B cell (primary cell): Measurements from ENCODE around the gene DTNBP1.

Experiments
- EZH2 ChIP-seq: IDR thresholded peaks from 2 replicates; pipeline ENCODE4 v1.6.1; 2012; ENCODE audit warnings: borderline replicate concordance, low read depth, mild to moderate bottlenecking, moderate library complexity, low read length; ENCODE audit not compliant: insufficient read depth, poor library complexity, severe bottlenecking
- TF ChIP-seq, protein P1 (sequence below): fragments of 200-600 bp; IDR thresholded peaks from one replicate; pipeline ENCODE4 v1.8.0; 2022; ENCODE audit warnings: antibody characterized with exemption, mild to moderate bottlenecking

DNA sequence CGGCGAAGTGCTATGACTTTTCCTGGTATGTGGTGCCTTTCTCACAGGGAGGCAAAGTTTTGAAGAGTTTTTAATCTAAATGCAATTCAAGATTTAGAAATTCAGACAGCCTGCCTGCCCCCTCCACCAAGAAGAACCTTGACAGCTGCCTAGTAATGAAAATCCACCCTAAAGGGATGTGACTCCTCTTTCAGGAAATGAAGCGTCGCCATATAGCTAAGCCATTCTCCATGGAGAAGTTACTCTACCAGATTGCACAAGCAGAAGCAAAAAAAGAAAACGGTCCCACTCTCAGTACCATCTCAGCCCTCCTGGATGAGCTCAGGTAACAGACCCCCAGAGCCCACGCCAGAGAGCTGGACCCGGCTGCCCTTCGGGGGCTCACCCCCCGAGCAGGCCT is 150.1 kb downstream of the DTNBP1 start:
- TF ChIP-seq, protein P1, sequence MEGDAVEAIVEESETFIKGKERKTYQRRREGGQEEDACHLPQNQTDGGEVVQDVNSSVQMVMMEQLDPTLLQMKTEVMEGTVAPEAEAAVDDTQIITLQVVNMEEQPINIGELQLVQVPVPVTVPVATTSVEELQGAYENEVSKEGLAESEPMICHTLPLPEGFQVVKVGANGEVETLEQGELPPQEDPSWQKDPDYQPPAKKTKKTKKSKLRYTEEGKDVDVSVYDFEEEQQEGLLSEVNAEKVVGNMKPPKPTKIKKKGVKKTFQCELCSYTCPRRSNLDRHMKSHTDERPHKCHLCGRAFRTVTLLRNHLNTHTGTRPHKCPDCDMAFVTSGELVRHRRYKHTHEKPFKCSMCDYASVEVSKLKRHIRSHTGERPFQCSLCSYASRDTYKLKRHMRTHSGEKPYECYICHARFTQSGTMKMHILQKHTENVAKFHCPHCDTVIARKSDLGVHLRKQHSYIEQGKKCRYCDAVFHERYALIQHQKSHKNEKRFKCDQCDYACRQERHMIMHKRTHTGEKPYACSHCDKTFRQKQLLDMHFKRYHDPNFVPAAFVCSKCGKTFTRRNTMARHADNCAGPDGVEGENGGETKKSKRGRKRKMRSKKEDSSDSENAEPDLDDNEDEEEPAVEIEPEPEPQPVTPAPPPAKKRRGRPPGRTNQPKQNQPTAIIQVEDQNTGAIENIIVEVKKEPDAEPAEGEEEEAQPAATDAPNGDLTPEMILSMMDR = no peak
- no peak for TF ChIP-seq EZH2
